Omental fat pad (tissue), 4 donors: ENCODE data around the gene TRAPPC10. TPM values are rescaled to one million over a fixed set of nuclear protein-coding genes. Genes with fewer than 3 reads are reported as not detected.

Experiments used
- ATAC-seq: fragments of 150-250 bp; one replicate; pipeline ENCODE4 v1.9.1; 2016; ENCODE audit warnings: mild to moderate bottlenecking, moderate library complexity; ENCODE audit not compliant: low FRiP score
- DNase-seq: peaks from one replicate; pipeline ENCODE4 v3.0.0-alpha.2; 2019; ENCODE audit warnings: low spot score
- CTCF ChIP-seq, 3 donors: fragments of 450-650 bp; IDR thresholded peaks; one replicate each; pipeline ENCODE4 v1.5.1; 2016 to 2017; ENCODE audit warnings: antibody characterized with exemption in 3 of 3, mild to moderate bottlenecking in 3 of 3, moderate library complexity in 2 of 3
- total RNA-seq, 4 donors: library from RNA; depleted of rRNA; stranded (reverse); fragments of >200 nt; gene quantifications; one replicate each; pipeline ENCODE4 v1.1.0, GENCODE V29; 2016

TRAPPC10 gene
- total RNA-seq, 4 donors from 2014 or later: 29.3 to 42.8 (median 36.6) TPM

GRCh38 chr21:43981871-43982210 lies 30.3 kb upstream of the TRAPPC10 start:
- DNase-seq: no peak
- ATAC-seq: no peak
- no peak for TF ChIP-seq CTCF (IDR thresholded peaks at IDR 0.05)

- no peak for DNase-seq
- no peak for TF ChIP-seq CTCF (IDR thresholded peaks at IDR 0.05)
- ATAC-seq: no peak
These were observed 29.5 kb upstream of the TRAPPC10 start for GRCh38 chr21:43982489-43983078.

GRCh38 chr21:43983390-43983789 lies 28.7 kb upstream of the TRAPPC10 start:
- ATAC-seq (no peak), DNase-seq (no peak)
- TF ChIP-seq CTCF (IDR thresholded peaks at IDR 0.05): no peak

DNA sequence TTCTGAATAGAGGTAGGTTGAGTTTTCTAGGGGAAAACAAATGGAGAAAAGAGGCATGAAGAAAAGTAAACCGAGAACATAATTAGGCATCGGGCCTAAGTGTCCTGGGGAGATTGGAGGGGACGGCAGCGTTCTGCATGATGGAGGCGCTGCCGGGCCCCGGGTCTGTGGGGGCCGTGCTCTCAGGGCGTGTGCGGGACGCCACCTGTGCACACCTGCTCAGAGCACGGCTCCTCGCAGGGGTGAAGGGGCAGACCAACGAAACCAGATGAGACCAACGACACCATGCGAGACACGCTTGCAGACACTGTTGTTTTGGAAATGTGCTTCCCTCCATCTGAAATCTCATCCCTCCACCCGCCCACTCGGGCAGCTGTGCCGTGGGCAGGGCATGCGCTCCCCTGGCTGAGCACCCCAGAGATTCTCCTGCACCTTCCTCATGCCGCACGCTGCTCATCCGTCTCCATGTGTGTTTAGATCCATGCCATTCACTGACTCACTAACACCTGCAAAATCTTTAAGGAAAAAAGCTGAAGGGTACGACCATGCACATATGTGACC lies 28.2 kb upstream of the TRAPPC10 start:
- no peak for ATAC-seq
- TF ChIP-seq CTCF (IDR thresholded peaks at IDR 0.05): no peak

DNA sequence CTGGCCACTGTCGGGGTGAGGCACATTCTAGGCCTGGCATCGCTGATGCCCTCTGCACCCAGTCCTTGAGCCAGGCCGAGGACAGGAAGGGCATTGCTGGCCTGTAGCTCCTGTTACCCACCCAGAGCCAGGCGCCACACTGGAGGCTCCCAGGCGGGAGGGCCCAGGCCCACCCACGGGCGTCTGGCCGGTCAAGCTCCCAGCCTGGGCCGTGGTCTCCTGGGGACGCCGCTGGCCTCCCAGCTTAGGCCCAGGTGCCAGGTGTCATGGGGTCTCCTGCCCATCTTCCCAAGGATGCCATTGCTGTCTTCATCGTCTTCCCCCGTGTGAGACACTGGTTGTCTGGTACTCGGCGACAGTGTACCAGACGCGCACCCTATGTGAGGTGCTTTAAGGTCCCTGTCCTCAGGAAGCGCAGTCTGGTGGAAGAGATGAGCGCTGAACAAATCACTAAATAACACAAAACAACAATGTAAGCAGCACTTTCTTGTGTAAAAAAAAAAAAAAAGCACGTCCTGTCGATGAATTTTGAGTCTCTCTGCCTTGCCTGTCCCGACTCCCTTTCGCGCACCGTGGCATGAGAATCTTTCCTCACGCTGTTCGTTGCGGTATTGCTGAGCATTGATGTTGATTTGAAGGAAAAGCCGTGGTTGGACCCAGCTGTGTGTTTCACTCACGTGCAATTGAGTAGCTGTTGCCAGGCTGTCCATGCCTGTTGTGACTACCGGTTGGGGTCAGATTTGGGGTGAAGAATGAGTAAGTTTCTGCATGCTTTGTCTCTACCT lies 27.0 kb upstream of the TRAPPC10 start:
- no peak for TF ChIP-seq CTCF (IDR thresholded peaks at IDR 0.05)
- no peak for ATAC-seq
- no peak for DNase-seq

More for the DNA sequence above, 28.2 kb upstream of the TRAPPC10 start:
- no peak for DNase-seq

- DNase-seq (no peak), ATAC-seq (no peak)
- no peak for TF ChIP-seq CTCF (IDR thresholded peaks at IDR 0.05)
These were observed 26.3 kb upstream of the TRAPPC10 start for GRCh38 chr21:43985690-43986251.
